Astrocyte of the cerebellum (primary cell): ENCODE measurements around the gene SGMS1.

Experiments
- DNase-seq: peaks from one replicate; pipeline ENCODE4 v3.0.0-alpha.2; 2011; ENCODE audit warnings: low read depth
- H3K4me3 ChIP-seq: 2 replicates; pipeline ENCODE4 v1.5.1; 2011; ENCODE audit warnings: mild to moderate bottlenecking, low read depth, low read length, moderate library complexity
- CTCF ChIP-seq: IDR thresholded peaks from 2 replicates; pipeline ENCODE4 v1.5.1; 2012; ENCODE audit warnings: low read length, low read depth, moderate library complexity, mild to moderate bottlenecking; ENCODE audit errors: missing control alignments
- in situ Hi-C: cut with HindIII; loops from 2 replicates; pipeline ENCODE4 v1.10.0; 2017; ENCODE audit warnings: low sequenced_read_pairs

SGMS1 gene

GRCh38 chr10:50593523-50594376 lies 30.0 kb downstream of the SGMS1 start:
- TF ChIP-seq CTCF, result no peak
- in situ Hi-C loops, result no loop called here
- peak; percentile 81 for DNase-seq
- no peak overlapping the region for H3K4me3 ChIP-seq

- DNase-seq, result no peak
- TF ChIP-seq CTCF, result no peak
- H3K4me3 ChIP-seq, result no peak overlapping the region
- in situ Hi-C loops, result no loop called here
Observed at GRCh38 chr10:50592961-50593418, 30.8 kb downstream of the SGMS1 start.

- TF ChIP-seq CTCF, result no peak
- no peak overlapping the region for H3K4me3 ChIP-seq
- in situ Hi-C loops, result no loop called here
- no peak for DNase-seq
Observed at GRCh38 chr10:50590935-50591334, 32.8 kb downstream of the SGMS1 start.

GRCh38 chr10:50586740-50587088 lies 37.0 kb downstream of the SGMS1 start:
- H3K4me3 ChIP-seq, result no peak overlapping the region
- DNase-seq, result no peak
- no peak for TF ChIP-seq CTCF
- in situ Hi-C loops, result no loop called here

- no peak for TF ChIP-seq CTCF
- in situ Hi-C loops, result no loop called here
- DNase-seq, result no peak
- H3K4me3 ChIP-seq, result no peak overlapping the region
Observed at GRCh38 chr10:50585921-50586739, 37.6 kb downstream of the SGMS1 start.

- no peak for TF ChIP-seq CTCF
- in situ Hi-C loops, result no loop called here
- no peak overlapping the region for H3K4me3 ChIP-seq
- DNase-seq, result no peak
Observed at GRCh38 chr10:50582766-50583762, 40.7 kb downstream of the SGMS1 start.
